Measurements from ENCODE around the gene SI.

The SI gene

GRCh38 chr3:165078293-165078692, at the start of gene SI:
TSS of gene SI (minus strand) at chr3:165078496. CDS start at chr3:165076012, 2,484 bp downstream.
- in situ Hi-C loops (cut with HindIII; ENCODE audit: low sequenced_read_pairs), result no loop called here
- no peak within 1 kb of the TSS for H3K4me3 ChIP-seq (ENCODE audit: low read depth, low read length)
- TF ChIP-seq CTCF (IDR thresholded peaks at IDR 0.05; ENCODE audit: low read depth, low read length, missing control alignments), result no peak
- DNase-seq (ENCODE audit: low read depth), result no peak

- no peak for DNase-seq (ENCODE audit: low read depth)
- H3K4me3 ChIP-seq (ENCODE audit: low read depth, low read length), result no peak overlapping the region
- TF ChIP-seq CTCF (IDR thresholded peaks at IDR 0.05; ENCODE audit: low read depth, low read length, missing control alignments), result no peak
- in situ Hi-C loops (cut with HindIII; ENCODE audit: low sequenced_read_pairs), result no loop called here
These were observed 47.5 kb upstream of the SI start for GRCh38 chr3:165125836-165126235.

GRCh38 chr3:165111401-165111800, 33.1 kb upstream of the SI start:
- H3K4me3 ChIP-seq (ENCODE audit: low read depth, low read length), result no peak overlapping the region
- no peak for DNase-seq (ENCODE audit: low read depth)
- TF ChIP-seq CTCF (IDR thresholded peaks at IDR 0.05; ENCODE audit: low read depth, low read length, missing control alignments), result no peak
- in situ Hi-C loops (cut with HindIII; ENCODE audit: low sequenced_read_pairs), result no loop called here

GRCh38 chr3:165103616-165104015, 25.3 kb upstream of the SI start:
- TF ChIP-seq CTCF (IDR thresholded peaks at IDR 0.05; ENCODE audit: low read depth, low read length, missing control alignments), result no peak
- H3K4me3 ChIP-seq (ENCODE audit: low read depth, low read length), result no peak overlapping the region
- in situ Hi-C loops (cut with HindIII; ENCODE audit: low sequenced_read_pairs), result no loop called here
- no peak for DNase-seq (ENCODE audit: low read depth)

- no peak for TF ChIP-seq CTCF (IDR thresholded peaks at IDR 0.05; ENCODE audit: low read depth, low read length, missing control alignments)
- no peak overlapping the region for H3K4me3 ChIP-seq (ENCODE audit: low read depth, low read length)
- in situ Hi-C loops (cut with HindIII; ENCODE audit: low sequenced_read_pairs), result no loop called here
- no peak for DNase-seq (ENCODE audit: low read depth)
These were observed 4.4 kb upstream of the SI start for GRCh38 chr3:165082650-165083049.

GRCh38 chr3:165081183-165081582, 2.9 kb upstream of the SI start:
- no peak overlapping the region for H3K4me3 ChIP-seq (ENCODE audit: low read depth, low read length)
- no peak for TF ChIP-seq CTCF (IDR thresholded peaks at IDR 0.05; ENCODE audit: low read depth, low read length, missing control alignments)
- DNase-seq (ENCODE audit: low read depth), result no peak
- in situ Hi-C loops (cut with HindIII; ENCODE audit: low sequenced_read_pairs), result no loop called here

- TF ChIP-seq CTCF (IDR thresholded peaks at IDR 0.05; ENCODE audit: low read depth, low read length, missing control alignments), result no peak
- H3K4me3 ChIP-seq (ENCODE audit: low read depth, low read length), result no peak overlapping the region
- in situ Hi-C loops (cut with HindIII; ENCODE audit: low sequenced_read_pairs), result no loop called here
- no peak for DNase-seq (ENCODE audit: low read depth)
These were observed 2.6 kb downstream of the SI start for GRCh38 chr3:165075695-165076094.
